ENCODE measurements around the gene AIG1. TPM values are rescaled to one million over a fixed set of nuclear protein-coding genes. Genes with fewer than 3 reads are reported as not detected.
"Not testable (repeated sequence)": the region's sequence is repeated elsewhere in the genome, so short reads cannot be mapped to it uniquely, and the experiment has no call there.

AIG1 gene
- total RNA-seq, 1 donor from 2014 or later = 81.4 TPM

- DNase-seq (ENCODE audit: low spot score) = no peak
These were observed 67.4 kb downstream of the AIG1 start for GRCh38 chr6:143127941-143128680.

GRCh38 chr6:143128681-143129015 is 68.0 kb downstream of the AIG1 start:
- no peak for DNase-seq (ENCODE audit: low spot score)

GRCh38 chr6:143130928-143131327 is 70.2 kb downstream of the AIG1 start:
- no peak for DNase-seq (ENCODE audit: low spot score)

GRCh38 chr6:143135325-143135724 is 74.6 kb downstream of the AIG1 start:
- no peak for DNase-seq (ENCODE audit: low spot score)

- no peak for DNase-seq (ENCODE audit: low spot score)
These were observed 75.3 kb downstream of the AIG1 start for GRCh38 chr6:143135797-143136561.

- no peak for DNase-seq (ENCODE audit: low spot score)
These were observed 76.0 kb downstream of the AIG1 start for GRCh38 chr6:143136647-143137046.

- DNase-seq (ENCODE audit: low spot score) = no peak
These were observed 78.6 kb downstream of the AIG1 start for GRCh38 chr6:143139239-143139784.

GRCh38 chr6:143139884-143140283 is 79.2 kb downstream of the AIG1 start:
- DNase-seq (ENCODE audit: low spot score) = not testable (repeated sequence)

- DNase-seq (ENCODE audit: low spot score) = no peak
These were observed 80.1 kb downstream of the AIG1 start for GRCh38 chr6:143140767-143141166.

- no peak for DNase-seq (ENCODE audit: low spot score)
These were observed 80.8 kb downstream of the AIG1 start for GRCh38 chr6:143141442-143141841.

- DNase-seq (ENCODE audit: low spot score) = no peak
These were observed 85.6 kb downstream of the AIG1 start for GRCh38 chr6:143146186-143146851.

GRCh38 chr6:143149771-143150170 is 89.1 kb downstream of the AIG1 start:
- no peak for DNase-seq (ENCODE audit: low spot score)

- DNase-seq (ENCODE audit: low spot score) = no peak
These were observed 89.6 kb downstream of the AIG1 start for GRCh38 chr6:143150281-143150680.

- no peak for DNase-seq (ENCODE audit: low spot score)
These were observed 90.7 kb downstream of the AIG1 start for GRCh38 chr6:143151381-143151780.

GRCh38 chr6:143155681-143156080 is 95.0 kb downstream of the AIG1 start:
- DNase-seq (ENCODE audit: low spot score) = no peak

- DNase-seq (ENCODE audit: low spot score) = no peak
These were observed 96.4 kb downstream of the AIG1 start for GRCh38 chr6:143157131-143157530.

GRCh38 chr6:143158113-143158581 is 97.5 kb downstream of the AIG1 start:
- no peak for DNase-seq (ENCODE audit: low spot score)

- DNase-seq (ENCODE audit: low spot score) = no peak
These were observed 98.3 kb downstream of the AIG1 start for GRCh38 chr6:143159001-143159400.

GRCh38 chr6:143160015-143160414 is 99.3 kb downstream of the AIG1 start:
- no peak for DNase-seq (ENCODE audit: low spot score)

GRCh38 chr6:143160439-143161220 is 99.9 kb downstream of the AIG1 start:
- DNase-seq (ENCODE audit: low spot score) = no peak

GRCh38 chr6:143163621-143164020 is 102.9 kb downstream of the AIG1 start:
- DNase-seq (ENCODE audit: low spot score) = no peak

All from mucosa of gallbladder (tissue), 1 donor.